GM18909 (cell line): ENCODE measurements around the gene CEMIP.

Source experiments
- ATAC-seq: cut with Tn5 transposase; IDR thresholded peaks from one replicate; pipeline ENCODE4 v1.9.1; 2021; ENCODE audit warnings: mild to moderate bottlenecking; ENCODE audit not compliant: unreplicated experiment, poor library complexity

CEMIP gene

DNA sequence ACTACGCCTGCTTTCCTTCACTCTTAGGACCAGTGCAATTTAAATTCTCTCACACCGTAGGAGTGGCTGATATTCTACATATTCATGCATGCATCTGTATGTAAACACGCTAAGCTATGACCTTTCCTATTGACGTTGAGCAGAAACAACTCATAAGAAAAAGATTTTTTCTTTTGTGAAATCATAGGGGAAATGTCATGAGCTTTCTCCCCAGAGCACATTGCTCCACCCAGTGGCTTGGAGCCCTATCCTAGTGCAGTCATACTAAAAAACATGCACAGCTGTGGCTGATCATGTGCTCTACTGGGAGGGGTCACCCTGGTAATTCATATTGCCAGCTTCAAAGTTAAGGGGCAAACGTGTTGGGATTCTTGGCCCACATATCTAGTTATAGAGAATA is 212.3 kb downstream of the CEMIP start:
- ATAC-seq, result no peak

DNA sequence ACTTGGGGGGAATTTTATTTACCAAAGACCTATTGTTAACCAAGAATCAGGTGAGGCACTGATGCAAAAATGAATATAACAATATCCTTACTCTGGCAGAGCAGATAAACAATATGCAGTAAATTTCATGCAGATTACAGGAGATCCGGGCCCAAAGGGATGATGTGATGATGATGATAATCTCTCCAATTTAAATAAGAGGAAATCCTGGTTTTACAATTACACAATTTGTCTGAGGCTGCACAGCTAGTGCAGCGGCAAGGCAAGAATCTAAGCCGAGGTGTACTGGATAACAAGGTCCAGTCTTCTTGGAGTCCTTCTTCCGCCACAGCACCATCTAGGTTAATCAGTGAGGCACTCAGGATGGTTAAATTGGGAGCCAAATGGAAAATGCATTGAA is 212.8 kb downstream of the CEMIP start:
- ATAC-seq, result no peak

GRCh38 chr15:80992441-80992840 is 213.3 kb downstream of the CEMIP start:
- no peak for ATAC-seq

DNA sequence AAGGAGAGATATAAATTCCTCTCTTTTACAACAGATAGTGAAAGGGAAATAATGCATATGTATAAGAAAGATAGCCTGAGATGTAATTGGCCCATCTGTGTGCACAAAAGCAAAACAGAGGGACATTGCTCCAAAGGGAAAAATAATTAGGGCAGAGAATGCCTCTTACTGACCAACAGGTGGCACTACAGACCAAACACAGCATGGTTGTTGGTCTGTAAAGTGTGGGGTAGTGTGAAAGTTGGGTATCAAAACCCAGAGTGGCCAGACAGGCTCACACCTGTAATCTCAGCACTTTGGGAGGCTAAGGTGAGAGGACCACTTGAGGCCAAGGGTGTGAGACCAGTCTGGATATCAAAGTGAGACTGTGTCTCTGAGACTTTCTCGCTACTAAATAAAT is 217.1 kb downstream of the CEMIP start:
- ATAC-seq, result no peak

DNA sequence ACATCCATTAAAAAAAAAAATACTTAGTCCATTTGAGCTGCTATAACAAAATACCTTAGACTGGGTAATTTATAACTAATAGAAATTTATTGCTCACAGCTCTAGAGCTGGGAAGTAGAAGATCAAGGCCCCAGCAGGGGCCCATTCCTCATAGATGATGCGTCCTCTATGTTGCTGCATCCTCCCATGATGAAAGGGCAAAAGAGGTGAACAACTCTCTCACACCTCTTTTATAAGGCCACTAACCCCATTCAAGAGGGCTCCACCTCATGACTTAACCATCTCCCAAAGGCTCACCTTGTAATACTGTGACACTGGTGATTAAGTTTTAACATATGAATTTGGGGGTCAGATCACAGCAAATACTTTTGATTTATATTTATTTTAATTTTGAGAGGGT is 218.5 kb downstream of the CEMIP start:
- no peak for ATAC-seq

GRCh38 chr15:80998251-80998650 is 219.1 kb downstream of the CEMIP start:
- ATAC-seq, result no peak

- ATAC-seq, result peak; percentile 38
Observed at GRCh38 chr15:80999623-81000036, 220.5 kb downstream of the CEMIP start.

DNA sequence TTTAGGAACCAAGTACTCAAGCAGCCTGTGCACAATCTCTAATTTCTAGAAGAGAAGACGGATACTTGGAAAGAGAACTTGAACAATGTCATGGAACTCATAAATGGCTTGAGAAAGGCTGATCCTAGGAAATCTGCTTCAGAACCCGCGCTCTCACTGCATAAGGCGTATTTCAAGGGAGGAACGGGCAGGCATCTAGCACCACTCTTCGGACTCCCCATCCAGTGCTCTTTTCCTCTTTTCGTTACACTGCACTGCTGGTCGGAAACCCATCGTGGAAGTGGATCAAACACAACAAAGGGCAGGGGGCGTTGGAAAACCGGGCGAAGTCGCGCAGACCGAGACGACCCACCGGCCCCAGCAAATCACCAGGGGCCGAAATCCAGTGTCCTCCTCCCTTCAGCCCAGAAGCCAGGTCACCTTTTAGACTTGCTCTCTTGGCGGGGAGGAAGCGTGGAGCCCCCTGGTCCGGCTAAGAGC is 221.0 kb downstream of the CEMIP start:
- no peak for ATAC-seq

GRCh38 chr15:81000624-81001151 is 221.5 kb downstream of the CEMIP start, which contains the start of gene TLNRD1:
TLNRD1 (plus strand) TSS chr15:81000923; CDS start chr15:81002272, 1,349 bp downstream.
- ATAC-seq, result peak; percentile 65
